CD4-positive, alpha-beta memory T cell (primary cell): Measurements from ENCODE around the gene FERMT1. TPM values are rescaled to one million over a fixed set of nuclear protein-coding genes. Genes with fewer than 3 reads are reported as not detected.
A peak's percentile ranks its signal among the peaks of the same experiment; 100 is the strongest.

Experiments
- CTCF ChIA-PET: fragments of 350-600 bp; sonication (Branson Sonifier 250); formaldehyde crosslinking; loops from one replicate; lab custom pipeline; 2021; ENCODE audit warnings: inconsistent platforms; ENCODE audit not compliant: partially characterized antibody; lab: Charles Lee
- POLR2A ChIA-PET: fragments of 350-600 bp; sonication (Branson Sonifier 250); formaldehyde crosslinking; loops from one replicate; lab custom pipeline; 2021; ENCODE audit not compliant: partially characterized antibody; lab: Charles Lee
- DNase-seq, 5 donors: peaks; one replicate each; pipeline versions ENCODE4 v3.0.0 to v3.0.0-alpha.2; 2020 to 2022; ENCODE audit warnings: mixed read lengths in 1 of 5
- H3K27ac ChIP-seq: one replicate; pipeline ENCODE4 v1.7.0; 2013; ENCODE audit warnings: low read depth, low read length
- H3K27me3 ChIP-seq: 2 replicates; pipeline ENCODE4 v1.7.0; 2013; ENCODE audit warnings: mild to moderate bottlenecking, low read length, moderate library complexity; ENCODE audit not compliant: insufficient read depth
- H3K36me3 ChIP-seq: 2 replicates; pipeline ENCODE4 v1.7.0; 2013; ENCODE audit warnings: mild to moderate bottlenecking, low read length, moderate library complexity; ENCODE audit not compliant: insufficient read depth
- H3K4me1 ChIP-seq: 2 replicates; pipeline ENCODE4 v1.7.0; 2013; ENCODE audit warnings: mild to moderate bottlenecking, low read length, moderate library complexity; ENCODE audit not compliant: insufficient read depth
- H3K4me3 ChIP-seq, 2 donors: one replicate each; pipeline ENCODE4 v1.7.0; 2013; ENCODE audit warnings: low read length in 2 of 2, mild to moderate bottlenecking in 1 of 2
- H3K9me3 ChIP-seq, 2 donors: one replicate each; pipeline ENCODE4 v1.7.0; 2013; ENCODE audit warnings: low read length in 2 of 2, control low read depth in 1 of 2; ENCODE audit not compliant: control insufficient read depth in 1 of 2
- H3K27ac Mint-ChIP-seq, 7 donors: one replicate each; pipeline ENCODE4 v1.8.0; 2020 to 2021; ENCODE audit warnings: mixed read lengths in 7 of 7, mild to moderate bottlenecking in 6 of 7, inconsistent platforms in 3 of 7, moderate library complexity in 3 of 7
- H3K27me3 Mint-ChIP-seq, 2 donors: one replicate each; pipeline ENCODE4 v1.8.0; 2020 to 2021; ENCODE audit warnings: mixed read lengths in 2 of 2
- H3K36me3 Mint-ChIP-seq, 2 donors: one replicate each; pipeline ENCODE4 v1.8.0; 2020 to 2021; ENCODE audit warnings: mixed read lengths in 2 of 2, inconsistent platforms in 1 of 2, mild to moderate bottlenecking in 1 of 2
- H3K4me1 Mint-ChIP-seq, 4 donors: one replicate each; pipeline ENCODE4 v1.8.0; 2020 to 2021; ENCODE audit warnings: mixed read lengths in 4 of 4, mild to moderate bottlenecking in 1 of 4
- H3K4me3 Mint-ChIP-seq, 8 donors: one replicate each; pipeline ENCODE4 v1.8.0; 2020 to 2021; ENCODE audit warnings: mixed read lengths in 8 of 8, mild to moderate bottlenecking in 7 of 8, moderate library complexity in 6 of 8, inconsistent platforms in 3 of 8
- H3K9me3 Mint-ChIP-seq, 8 donors: one replicate each; pipeline ENCODE4 v1.8.0; 2020 to 2021; ENCODE audit warnings: mixed read lengths in 8 of 8, mild to moderate bottlenecking in 5 of 8, inconsistent platforms in 3 of 8, moderate library complexity in 1 of 8
- intact Hi-C: fragments of 100-400 bp; cut with micrococcal nuclease; formaldehyde crosslinking; loops from one replicate; pipeline ENCODE4 v1.15.1; 2023
- polyA plus RNA-seq, 2 donors: library from polyadenylated mRNA; unstranded; fragments of 300-500 nt; fragmentation: Illumina TruSeq; gene quantifications; one replicate each; pipeline ENCODE4 v1.2.3, GENCODE V29; 2021
- total RNA-seq, 2 experiments: library from RNA; stranded (reverse); gene quantifications; one replicate each; pipeline ENCODE4 v1.2.3, GENCODE V29; 2021

FERMT1 gene
- total and polyA plus RNA-seq, 4 experiments from 2014 or later = not detected

DNA sequence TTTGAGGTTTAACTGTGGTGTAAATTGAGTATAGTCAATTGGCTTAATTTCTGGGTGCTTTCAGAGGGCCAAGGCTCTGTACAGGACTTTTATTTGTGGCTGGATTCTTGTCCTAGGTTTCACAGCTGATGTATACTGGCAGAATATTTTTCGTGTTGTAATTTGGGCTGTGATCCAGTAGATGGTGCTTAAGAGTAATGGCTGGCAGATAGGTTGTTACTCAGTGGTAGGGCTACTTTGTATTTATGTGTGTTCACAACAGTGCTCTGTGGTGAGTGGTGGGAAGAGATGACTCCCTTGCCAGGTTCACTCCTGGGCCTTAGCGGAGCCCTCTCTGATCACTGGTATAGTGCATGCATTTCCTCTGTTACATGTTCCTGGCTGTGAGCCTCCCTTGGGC lies 34.5 kb upstream of the FERMT1 start:
- Mint-ChIP-seq H3K4me3 (no peak overlapping the region), H3K27ac (no peak overlapping the region), H3K9me3 (peaks cover 0 to 37% (median 23%) of the 10 kb centered on the region in 8 donors), H3K36me3 (no peaks in the 10 kb centered on the region), H3K27me3 (peaks cover 15 to 24% of the 10 kb centered on the region in 2 donors), H3K4me1 (no peaks in the 10 kb centered on the region)
- H3K36me3 ChIP-seq = no peaks in the 10 kb centered on the region
- H3K4me3 ChIP-seq = no peak overlapping the region
- intact Hi-C loops = no loop called here
- DNase-seq = no peak
- H3K4me1 ChIP-seq = no peaks in the 10 kb centered on the region
- no peaks in the 10 kb centered on the region for H3K27me3 ChIP-seq
- CTCF ChIA-PET = no interaction called here
- H3K9me3 ChIP-seq = peaks cover 0 to 8% of the 10 kb centered on the region in 2 donors
- no peak overlapping the region for H3K27ac ChIP-seq
- POLR2A ChIA-PET = no interaction called here

DNA sequence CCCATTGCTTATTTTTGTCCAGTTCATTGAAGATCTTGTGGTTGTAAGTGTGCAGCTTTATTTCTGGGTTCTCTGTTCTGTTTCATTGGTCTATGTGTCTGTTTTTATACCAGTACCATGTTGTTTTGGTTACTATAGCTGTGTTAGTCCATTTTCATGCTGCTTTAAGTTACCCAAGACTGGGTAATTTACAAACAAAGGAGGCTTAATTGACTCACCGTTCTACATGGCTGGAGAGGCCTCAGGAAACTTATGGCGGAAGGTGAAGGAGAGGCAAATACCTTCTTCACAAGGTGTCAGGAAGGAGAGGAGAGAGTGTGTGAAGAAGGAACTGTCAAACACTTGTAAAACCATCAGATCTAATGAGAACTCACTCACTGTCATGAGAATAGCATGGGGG lies 29.9 kb upstream of the FERMT1 start:
- Histone ChIP-seq H3K27me3 (no peaks in the 10 kb centered on the region), H3K4me3 (no peak overlapping the region), H3K9me3 (peaks cover 0 to 8% of the 10 kb centered on the region in 2 donors), H3K36me3 (no peaks in the 10 kb centered on the region), H3K27ac (no peak overlapping the region), H3K4me1 (no peaks in the 10 kb centered on the region)
- ChIA-PET POLR2A (no interaction called here), CTCF (no interaction called here)
- DNase-seq = no peak
- Mint-ChIP-seq H3K9me3 (peaks cover 0 to 30% (median 19%) of the 10 kb centered on the region in 8 donors), H3K4me3 (no peak overlapping the region), H3K36me3 (no peaks in the 10 kb centered on the region), H3K4me1 (no peaks in the 10 kb centered on the region), H3K27me3 (peaks cover 19 to 22% of the 10 kb centered on the region in 2 donors), H3K27ac (no peak overlapping the region)
- intact Hi-C loops = no loop called here

DNA sequence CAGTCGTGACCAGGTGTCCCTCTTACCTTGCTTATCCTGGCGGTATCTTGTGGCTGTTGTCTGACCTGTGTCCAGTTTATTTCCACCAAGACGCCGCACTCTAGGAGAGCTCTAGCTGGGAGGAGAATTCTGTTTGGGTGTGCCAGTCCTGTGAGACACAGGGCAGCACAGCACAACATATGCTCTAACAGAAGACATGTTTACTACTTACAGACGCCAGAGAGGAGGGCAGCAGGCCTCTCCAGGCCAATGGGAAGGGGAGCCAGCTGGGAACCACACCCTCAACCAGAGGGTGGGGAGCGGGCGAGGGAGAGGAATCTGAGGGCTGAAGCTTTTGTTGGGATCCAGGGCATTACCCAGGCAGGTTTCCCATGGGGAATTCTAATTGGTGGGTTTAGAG lies 25.2 kb upstream of the FERMT1 start:
- no peaks in the 10 kb centered on the region for H3K27me3 ChIP-seq
- ChIA-PET POLR2A (no interaction called here), CTCF (no interaction called here)
- Mint-ChIP-seq H3K4me1 (no peaks in the 10 kb centered on the region), H3K4me3 (no peak overlapping the region), H3K9me3 (peaks cover 0 to 7% (median 2%) of the 10 kb centered on the region in 8 donors), H3K36me3 (no peaks in the 10 kb centered on the region), H3K27ac (no peak overlapping the region), H3K27me3 (peaks cover 7 to 12% of the 10 kb centered on the region in 2 donors)
- no peaks in the 10 kb centered on the region for H3K4me1 ChIP-seq
- no peak overlapping the region for H3K27ac ChIP-seq
- H3K36me3 ChIP-seq = no peaks in the 10 kb centered on the region
- intact Hi-C loops = no loop called here
- no peak for DNase-seq
- no peaks in the 10 kb centered on the region for H3K9me3 ChIP-seq
- H3K4me3 ChIP-seq = no peak overlapping the region

DNA sequence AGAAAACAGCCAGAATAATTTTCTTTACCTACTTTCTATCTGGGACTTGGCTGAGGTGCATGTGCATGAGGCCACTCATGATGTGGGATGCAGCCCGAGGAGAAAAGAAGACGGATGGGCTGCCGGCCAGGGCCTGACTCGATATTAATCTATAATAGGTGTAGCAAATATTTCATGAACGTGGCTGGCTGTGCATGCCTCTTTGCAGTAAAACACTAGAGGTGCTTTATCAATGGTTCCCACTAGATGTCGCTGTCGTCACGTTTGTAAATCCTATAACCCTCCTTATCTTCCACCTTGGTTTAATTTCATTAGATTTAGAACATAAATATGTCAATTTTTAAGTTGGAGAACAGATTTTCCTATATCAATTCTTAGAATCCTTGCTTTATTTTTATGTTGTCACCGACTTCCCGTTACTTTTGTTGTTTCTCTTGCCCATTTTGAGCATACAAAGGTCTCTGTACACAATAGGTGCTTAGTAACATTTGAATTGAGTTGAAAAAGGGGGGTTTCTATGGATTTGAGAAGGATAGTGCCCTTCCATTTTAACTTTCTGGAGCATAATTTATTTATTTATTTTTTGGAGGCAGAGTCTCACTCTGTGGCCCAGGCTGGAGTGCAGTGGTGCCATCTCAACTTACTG lies 19.6 kb upstream of the FERMT1 start:
- peak in 4 of 5 donors; percentile 19 to 32 (median 28) for DNase-seq
- CTCF ChIA-PET = interaction anchor here (1.3 kb wide), 1 partner anchor 17 kb away, joined by 4 read pairs; no protein-coding TSS in a partner anchor
- peaks cover 0 to 4% (median 0%) of the 10 kb centered on the region in 8 donors for H3K9me3 Mint-ChIP-seq
- H3K4me3 ChIP-seq = no peak overlapping the region
- H3K4me1 Mint-ChIP-seq = no peaks in the 10 kb centered on the region
- POLR2A ChIA-PET = no interaction called here
- no peaks in the 10 kb centered on the region for H3K36me3 ChIP-seq
- peaks cover 3 to 9% of the 10 kb centered on the region in 2 donors for H3K27me3 Mint-ChIP-seq
- no peaks in the 10 kb centered on the region for H3K27me3 ChIP-seq
- H3K9me3 ChIP-seq = no peaks in the 10 kb centered on the region
- no peaks in the 10 kb centered on the region for H3K36me3 Mint-ChIP-seq
- intact Hi-C loops = no loop called here
- no peaks in the 10 kb centered on the region for H3K4me1 ChIP-seq
- H3K27ac Mint-ChIP-seq = no peak overlapping the region
- no peak overlapping the region for H3K4me3 Mint-ChIP-seq
- H3K27ac ChIP-seq = no peak overlapping the region

DNA sequence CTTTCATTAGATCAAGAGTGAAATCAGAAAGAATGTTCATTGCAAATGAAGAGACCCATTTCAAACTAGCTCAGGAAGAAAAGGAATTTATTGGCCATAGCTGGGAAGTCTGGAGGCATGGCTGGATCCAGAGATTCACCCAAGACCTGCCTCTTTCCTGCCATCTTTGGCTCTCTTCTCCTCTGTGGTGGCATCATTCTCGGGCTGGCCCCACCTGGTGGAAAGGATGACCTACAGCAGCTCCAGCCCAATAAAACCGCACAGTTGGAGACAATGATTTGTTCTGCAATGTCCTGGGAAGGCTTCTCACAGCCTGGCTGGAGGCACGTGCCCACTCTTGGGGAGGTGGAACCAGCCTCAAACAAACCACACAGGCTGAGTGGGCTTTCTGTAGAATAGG lies 18.1 kb upstream of the FERMT1 start:
- Mint-ChIP-seq H3K36me3 (no peaks in the 10 kb centered on the region), H3K27ac (no peak overlapping the region), H3K27me3 (peaks cover 11 to 14% of the 10 kb centered on the region in 2 donors), H3K4me1 (no peaks in the 10 kb centered on the region), H3K9me3 (peaks cover 0 to 4% (median 0%) of the 10 kb centered on the region in 8 donors), H3K4me3 (no peak overlapping the region)
- intact Hi-C loops = no loop called here
- Histone ChIP-seq H3K4me1 (no peaks in the 10 kb centered on the region), H3K27ac (no peak overlapping the region), H3K9me3 (no peaks in the 10 kb centered on the region), H3K27me3 (no peaks in the 10 kb centered on the region), H3K4me3 (no peak overlapping the region), H3K36me3 (no peaks in the 10 kb centered on the region)
- ChIA-PET CTCF (interaction anchor here (1.5 kb wide), 1 partner anchor 10 kb away, joined by 5 read pairs; no protein-coding TSS in a partner anchor), POLR2A (no interaction called here)
- no peak for DNase-seq

DNA sequence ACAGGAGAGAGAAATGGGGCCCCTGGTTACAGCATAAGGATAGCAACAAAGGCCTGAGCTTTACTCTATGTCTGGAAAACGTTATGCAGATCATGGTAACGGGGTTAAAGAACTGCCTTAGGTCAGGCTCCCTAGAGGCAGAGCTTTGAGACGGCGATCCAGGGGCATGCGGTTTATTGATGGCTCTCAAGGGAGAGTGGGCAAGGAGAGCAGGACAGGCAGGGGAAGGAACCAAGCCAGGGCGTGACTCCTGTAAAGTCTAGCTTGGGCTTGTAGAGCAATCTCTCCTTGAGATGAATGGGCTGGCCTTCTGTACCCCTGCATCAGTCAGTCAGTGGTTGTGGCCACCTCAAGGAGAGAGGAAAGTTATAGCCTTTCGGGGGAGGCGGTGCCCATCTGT lies 12.5 kb upstream of the FERMT1 start:
- no peaks in the 10 kb centered on the region for H3K4me1 Mint-ChIP-seq
- H3K27ac Mint-ChIP-seq = no peak overlapping the region
- H3K36me3 Mint-ChIP-seq = no peaks in the 10 kb centered on the region
- ChIA-PET CTCF (no interaction called here), POLR2A (no interaction called here)
- no peaks in the 10 kb centered on the region for H3K4me1 ChIP-seq
- no peaks in the 10 kb centered on the region for H3K36me3 ChIP-seq
- intact Hi-C loops = no loop called here
- peaks cover 18% of the 10 kb centered on the region in 2 donors for H3K27me3 Mint-ChIP-seq
- H3K4me3 ChIP-seq = no peak overlapping the region
- no peak overlapping the region for H3K4me3 Mint-ChIP-seq
- DNase-seq = no peak
- H3K9me3 ChIP-seq = no peaks in the 10 kb centered on the region
- H3K27ac ChIP-seq = no peak overlapping the region
- H3K27me3 ChIP-seq = no peaks in the 10 kb centered on the region
- H3K9me3 Mint-ChIP-seq = peaks cover 0 to 5% (median 0%) of the 10 kb centered on the region in 8 donors

DNA sequence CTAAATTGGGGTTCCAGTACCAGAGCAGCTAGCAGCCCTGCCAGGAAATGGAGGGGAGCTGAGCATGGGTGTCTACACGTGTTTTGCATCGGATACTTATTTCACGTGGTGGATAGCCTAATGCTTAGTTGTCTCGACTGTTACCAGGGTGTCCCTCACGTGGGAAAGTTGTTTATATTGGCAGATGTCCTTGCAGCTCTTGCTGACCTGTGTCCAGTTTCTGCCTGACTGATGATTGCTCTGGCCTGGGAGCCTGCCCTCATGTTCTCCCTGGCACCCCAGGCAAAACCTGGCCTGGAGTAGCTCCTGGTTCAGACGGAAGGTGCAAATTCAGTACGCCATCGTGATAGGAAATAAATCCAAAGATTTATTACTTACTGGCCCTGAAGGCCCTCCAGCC lies 11.8 kb upstream of the FERMT1 start:
- Histone ChIP-seq H3K36me3 (no peaks in the 10 kb centered on the region), H3K27me3 (no peaks in the 10 kb centered on the region), H3K4me1 (no peaks in the 10 kb centered on the region), H3K9me3 (no peaks in the 10 kb centered on the region), H3K27ac (no peak overlapping the region), H3K4me3 (no peak overlapping the region)
- no peak overlapping the region for H3K27ac Mint-ChIP-seq
- ChIA-PET CTCF (no interaction called here), POLR2A (no interaction called here)
- H3K4me1 Mint-ChIP-seq = no peaks in the 10 kb centered on the region
- no peak overlapping the region for H3K4me3 Mint-ChIP-seq
- no peaks in the 10 kb centered on the region for H3K36me3 Mint-ChIP-seq
- peaks cover 16 to 18% of the 10 kb centered on the region in 2 donors for H3K27me3 Mint-ChIP-seq
- peaks cover 0 to 5% (median 0%) of the 10 kb centered on the region in 8 donors for H3K9me3 Mint-ChIP-seq
- no peak for DNase-seq
- intact Hi-C loops = no loop called here
